HG03095 (cell line): ENCODE data around the gene SLCO2A1.
"Not testable (repeated sequence)": the region's sequence is repeated elsewhere in the genome, so short reads cannot be mapped to it uniquely, and the experiment has no call there.

Source experiments
- ATAC-seq: cut with Tn5 transposase; IDR thresholded peaks from one replicate; pipeline ENCODE4 v1.9.1; 2021; ENCODE audit warnings: moderate library complexity; ENCODE audit not compliant: unreplicated experiment

Gene SLCO2A1

GRCh38 chr3:134029734-134030378 is at the start of gene SLCO2A1:
Gene SLCO2A1 (minus strand): TSS chr3:134029925. CDS start chr3:134029802, 123 bp downstream.
- no peak for ATAC-seq

GRCh38 chr3:134079111-134079547 is 49.4 kb upstream of the SLCO2A1 start:
- no peak for ATAC-seq

- no peak for ATAC-seq
These were observed 48.6 kb upstream of the SLCO2A1 start for GRCh38 chr3:134078169-134078831.

GRCh38 chr3:134077649-134078161 is 48.0 kb upstream of the SLCO2A1 start:
- no peak for ATAC-seq

GRCh38 chr3:134076851-134077250 is 47.1 kb upstream of the SLCO2A1 start:
- no peak for ATAC-seq

- ATAC-seq = no peak
These were observed 46.1 kb upstream of the SLCO2A1 start for GRCh38 chr3:134075846-134076245.

GRCh38 chr3:134075568-134075825 is 45.8 kb upstream of the SLCO2A1 start:
- ATAC-seq = no peak

GRCh38 chr3:134074790-134075567 is 45.3 kb upstream of the SLCO2A1 start:
- ATAC-seq = no peak

- no peak for ATAC-seq
These were observed 44.5 kb upstream of the SLCO2A1 start for GRCh38 chr3:134074001-134074789.

GRCh38 chr3:134073583-134073945 is 43.8 kb upstream of the SLCO2A1 start:
- ATAC-seq = no peak

GRCh38 chr3:134072881-134073582 is 43.3 kb upstream of the SLCO2A1 start:
- no peak for ATAC-seq

- ATAC-seq = not testable (repeated sequence)
These were observed 40.6 kb upstream of the SLCO2A1 start for GRCh38 chr3:134070281-134070680.

- ATAC-seq = no peak
These were observed 38.7 kb upstream of the SLCO2A1 start for GRCh38 chr3:134068429-134068828.

GRCh38 chr3:134067531-134068161 is 37.9 kb upstream of the SLCO2A1 start:
- no peak for ATAC-seq

GRCh38 chr3:134066651-134067530 is 37.2 kb upstream of the SLCO2A1 start:
- ATAC-seq = no peak

- ATAC-seq = no peak
These were observed 36.4 kb upstream of the SLCO2A1 start for GRCh38 chr3:134066158-134066541.

- ATAC-seq = no peak
These were observed 35.8 kb upstream of the SLCO2A1 start for GRCh38 chr3:134065252-134066157.

- no peak for ATAC-seq
These were observed 34.4 kb upstream of the SLCO2A1 start for GRCh38 chr3:134064081-134064480.
